PC-9 (cell line): ENCODE results near the gene AP2M1. TPM values are rescaled to one million over a fixed set of nuclear protein-coding genes. Genes with fewer than 3 reads are reported as not detected.

ENCODE experiments used
- BruUV-seq: library from RNA; stranded (reverse); fragments of 400-500 nt; replicated peaks from 2 replicates; lab custom pipeline; 2021; lab: Mats Ljungman, UMichigan
- CTCF ChIA-PET: fragments of 300-600 bp; sonication (Branson Sonifier 250); formaldehyde crosslinking; loops from one replicate; lab custom pipeline; 2022; ENCODE audit warnings: antibody characterized with exemption; lab: Charles Lee
- POLR2A ChIA-PET: fragments of 300-600 bp; sonication (Branson Sonifier 250); formaldehyde crosslinking; loops from one replicate; lab custom pipeline; 2022; ENCODE audit warnings: antibody characterized with exemption; ENCODE audit not compliant: unreplicated experiment; lab: Charles Lee
- DNase-seq, 2 experiments: peaks; one replicate each; pipeline versions ENCODE4 v3.0.0 to v3.0.0-alpha.2; 2015 to 2022; ENCODE audit warnings: mixed read lengths in 1 of 2
- H2AFZ ChIP-seq: fragments of 200-600 bp; sonication (generic); 2 replicates; pipeline ENCODE4 v1.8.1; 2017; ENCODE audit warnings: antibody characterized with exemption
- H3F3A ChIP-seq: fragments of 200-600 bp; sonication (generic); 2 replicates; pipeline ENCODE4 v1.8.1; 2017; ENCODE audit warnings: antibody characterized with exemption, mild to moderate bottlenecking, low read depth; ENCODE audit not compliant: insufficient read depth
- H3K27ac ChIP-seq: fragments of 200-600 bp; sonication (generic); 2 replicates; pipeline ENCODE4 v1.6.1; 2016; ENCODE audit warnings: mixed run types
- H3K27me3 ChIP-seq: fragments of 200-600 bp; sonication (generic); 2 replicates; pipeline ENCODE4 v1.6.1; 2016; ENCODE audit warnings: low read depth, mixed run types; ENCODE audit not compliant: insufficient read depth
- H3K36me3 ChIP-seq: fragments of 200-600 bp; sonication (generic); 2 replicates; pipeline ENCODE4 v1.6.1; 2016; ENCODE audit warnings: low read depth, mixed run types
- H3K4me1 ChIP-seq: fragments of 200-600 bp; sonication (generic); replicated peaks from 2 replicates; pipeline ENCODE4 v1.6.1; 2016; ENCODE audit warnings: mixed run types; ENCODE audit not compliant: insufficient read depth
- H3K4me2 ChIP-seq: fragments of 200-600 bp; sonication (generic); 2 replicates; pipeline ENCODE4 v1.6.1; 2017; ENCODE audit warnings: mixed run types
- H3K4me3 ChIP-seq: fragments of 200-600 bp; sonication (generic); 2 replicates; pipeline ENCODE4 v1.6.1; 2016; ENCODE audit warnings: mixed run types
- H3K79me2 ChIP-seq: fragments of 200-600 bp; sonication (generic); 2 replicates; pipeline ENCODE4 v1.6.1; 2017; ENCODE audit warnings: low read depth, mixed run types
- H3K9me2 ChIP-seq: fragments of 200-600 bp; sonication (generic); 2 replicates; pipeline ENCODE4 v1.8.1; 2017; ENCODE audit warnings: mild to moderate bottlenecking; ENCODE audit not compliant: insufficient read depth
- H3K9me3 ChIP-seq: fragments of 200-600 bp; sonication (generic); 2 replicates; pipeline ENCODE4 v1.8.1; 2016; ENCODE audit warnings: low read depth; ENCODE audit not compliant: insufficient read depth
- H4K20me1 ChIP-seq: fragments of 200-600 bp; sonication (generic); 2 replicates; pipeline ENCODE4 v1.8.1; 2017; ENCODE audit not compliant: insufficient read depth
- CTCF ChIP-seq: fragments of 200-600 bp; sonication (generic); conservative IDR thresholded peaks from 2 replicates; pipeline ENCODE4 v1.6.1; 2017; ENCODE audit warnings: mixed run types, antibody characterized with exemption, mild to moderate bottlenecking, moderate library complexity
- EZH2 ChIP-seq: fragments of 200-600 bp; sonication (generic); IDR thresholded peaks from 2 replicates; pipeline ENCODE4 v1.8.0; 2017; ENCODE audit warnings: antibody characterized with exemption, low read depth
- intact Hi-C: fragments of 100-400 bp; cut with micrococcal nuclease; formaldehyde crosslinking; loops from one replicate; pipeline ENCODE4 v1.10.0; 2022; ENCODE audit not compliant: unreplicated experiment
- total RNA-seq: library from RNA; stranded (reverse); gene quantifications from 2 replicates; pipeline ENCODE4 v1.2.3, GENCODE V29; 2021

Gene AP2M1
- total RNA-seq, 1 experiment from 2014 or later = 606 TPM

GRCh38 chr3:184142199-184142598 is 32.5 kb upstream of the AP2M1 start:
- no peaks in the 10 kb centered on the region for H3K9me3 ChIP-seq
- no peaks in the 10 kb centered on the region; the same call in 1 of the 2 replicates for H4K20me1 ChIP-seq
- no peaks in the 10 kb centered on the region for H3K9me2 ChIP-seq
- no peaks in the 10 kb centered on the region for H3K27me3 ChIP-seq
- CTCF ChIA-PET = no interaction called here
- H3K36me3 ChIP-seq = peaks cover 20% of the 10 kb centered on the region; the same call in 1 of the 2 replicates
- H3F3A ChIP-seq = peaks cover 21% of the 10 kb centered on the region
- no peak overlapping the region for H3K27ac ChIP-seq
- peaks cover 2% of the 10 kb centered on the region; the same call in 1 of the 2 replicates for H3K4me1 ChIP-seq
- no peak overlapping the region for H3K4me3 ChIP-seq
- no peak overlapping the region for H3K4me2 ChIP-seq
- POLR2A ChIA-PET = no interaction called here
- no peak for DNase-seq
- no TSS peak for BruUV-seq
- peaks cover 18% of the 10 kb centered on the region for H3K79me2 ChIP-seq
- intact Hi-C loops = loop anchor here (10.0 kb wide), 1 partner anchor 403 kb away; no protein-coding TSS in a partner anchor
- no peak overlapping the region for H2AFZ ChIP-seq
- TF ChIP-seq EZH2 = no peak
- TF ChIP-seq CTCF = no peak

GRCh38 chr3:184143327-184143726 is 31.3 kb upstream of the AP2M1 start:
- Histone ChIP-seq H3K27ac (no peak overlapping the region), H3K4me2 (no peak overlapping the region), H3K27me3 (no peaks in the 10 kb centered on the region), H4K20me1 (no peaks in the 10 kb centered on the region; the same call in 1 of the 2 replicates), H3F3A (peaks cover 26% of the 10 kb centered on the region), H3K9me3 (no peaks in the 10 kb centered on the region), H3K36me3 (peaks cover 20% of the 10 kb centered on the region; the same call in 1 of the 2 replicates), H3K79me2 (peaks cover 6% of the 10 kb centered on the region), H3K4me3 (no peak overlapping the region), H3K4me1 (no peaks in the 10 kb centered on the region), H3K9me2 (no peaks in the 10 kb centered on the region), H2AFZ (no peak overlapping the region)
- no TSS peak for BruUV-seq
- DNase-seq = no peak
- intact Hi-C loops = loop anchor here (10.0 kb wide), 1 partner anchor 401 kb away; no protein-coding TSS in a partner anchor
- POLR2A ChIA-PET = interaction anchor here (0.5 kb wide), 1 partner anchor 42 kb away, joined by 4 read pairs; no protein-coding TSS in a partner anchor
- TF ChIP-seq CTCF (no peak), EZH2 (no peak)
- CTCF ChIA-PET = interaction anchor here (0.9 kb wide), 1 partner anchor 97 kb away, joined by 4 read pairs; no protein-coding TSS in a partner anchor

- peaks cover 20% of the 10 kb centered on the region; the same call in 1 of the 2 replicates for H3K36me3 ChIP-seq
- POLR2A ChIA-PET = interaction anchor here (0.6 to 0.7 kb wide), 2 partner anchors 9 to 175 kb away, joined by 5 to 8 read pairs; partner anchors contain the start of gene EIF2B5
Observed at GRCh38 chr3:184144505-184144904, 30.1 kb upstream of the AP2M1 start.

More at GRCh38 chr3:184144505-184144904, 30.1 kb upstream of the AP2M1 start:
- CTCF ChIA-PET = no interaction called here
- no peak for TF ChIP-seq CTCF
- no peak for TF ChIP-seq EZH2
- Histone ChIP-seq H3K9me2 (no peaks in the 10 kb centered on the region), H3K4me1 (no peaks in the 10 kb centered on the region), H3K4me3 (no peak overlapping the region), H3K27ac (no peak overlapping the region), H2AFZ (no peak overlapping the region), H3K27me3 (no peaks in the 10 kb centered on the region), H3F3A (peaks cover 32% of the 10 kb centered on the region), H3K4me2 (no peak overlapping the region), H3K79me2 (no peaks in the 10 kb centered on the region), H4K20me1 (no peaks in the 10 kb centered on the region; the same call in 1 of the 2 replicates), H3K9me3 (no peaks in the 10 kb centered on the region)
- intact Hi-C loops = loop anchor here (10.0 kb wide), 1 partner anchor 400 kb away; no protein-coding TSS in a partner anchor
- BruUV-seq = no TSS peak
- no peak for DNase-seq
